Adipocyte (in vitro differentiated cells): Measurements from ENCODE around the gene DOCK7.
"Not testable (repeated sequence)": the region's sequence is repeated elsewhere in the genome, so short reads cannot be mapped to it uniquely, and the experiment has no call there.

Experiments used
- DNase-seq: peaks from one replicate; pipeline ENCODE4 v3.0.0-alpha.2; 2015; ENCODE audit warnings: low read depth
- H3K27me3 ChIP-seq: replicated peaks from 2 replicates; pipeline ENCODE4 v1.7.0; 2013; ENCODE audit warnings: mild to moderate bottlenecking, low read length, moderate library complexity; ENCODE audit not compliant: control insufficient read depth, insufficient read depth
- H3K36me3 ChIP-seq: 2 replicates; pipeline ENCODE4 v1.7.0; 2013; ENCODE audit warnings: low read length, mild to moderate bottlenecking, moderate library complexity; ENCODE audit not compliant: control insufficient read depth, insufficient read depth, severe bottlenecking
- H3K4me1 ChIP-seq: 2 replicates; pipeline ENCODE4 v1.7.0; 2013; ENCODE audit warnings: mild to moderate bottlenecking, low read length, moderate library complexity; ENCODE audit not compliant: control insufficient read depth, insufficient read depth
- H3K4me3 ChIP-seq: 2 replicates; pipeline ENCODE4 v1.7.0; 2013; ENCODE audit warnings: mild to moderate bottlenecking, low read length, moderate library complexity
- H3K9ac ChIP-seq: 2 replicates; pipeline ENCODE4 v1.7.0; 2013; ENCODE audit warnings: mild to moderate bottlenecking, low read length, moderate library complexity
- H3K9me3 ChIP-seq: 2 replicates; pipeline ENCODE4 v1.7.0; 2013; ENCODE audit warnings: mild to moderate bottlenecking, low read length, moderate library complexity; ENCODE audit not compliant: control insufficient read depth

DOCK7 gene

DNA sequence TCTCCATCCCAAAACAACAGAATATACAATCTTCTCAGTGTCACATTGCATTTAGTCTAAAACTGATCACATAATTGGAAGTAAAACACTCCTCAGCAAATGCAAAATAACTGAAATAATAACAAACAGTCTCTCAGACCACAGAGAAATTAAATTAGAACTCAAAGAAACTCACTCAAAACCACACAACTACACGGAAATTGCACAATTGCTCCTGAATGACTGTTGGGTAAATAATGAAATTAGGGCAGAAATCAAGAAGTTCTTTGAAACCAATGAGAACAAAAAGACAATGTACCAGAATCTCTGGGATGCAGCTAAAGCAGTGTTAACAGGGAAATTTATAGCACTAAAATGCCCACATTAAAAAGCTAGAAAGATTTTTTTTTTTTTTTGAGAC, 120.3 kb downstream of the DOCK7 start:
- not testable (repeated sequence) for H3K36me3 ChIP-seq, DNase-seq, H3K9ac ChIP-seq, H3K27me3 ChIP-seq, H3K9me3 ChIP-seq, H3K4me1 ChIP-seq, H3K4me3 ChIP-seq

DNA sequence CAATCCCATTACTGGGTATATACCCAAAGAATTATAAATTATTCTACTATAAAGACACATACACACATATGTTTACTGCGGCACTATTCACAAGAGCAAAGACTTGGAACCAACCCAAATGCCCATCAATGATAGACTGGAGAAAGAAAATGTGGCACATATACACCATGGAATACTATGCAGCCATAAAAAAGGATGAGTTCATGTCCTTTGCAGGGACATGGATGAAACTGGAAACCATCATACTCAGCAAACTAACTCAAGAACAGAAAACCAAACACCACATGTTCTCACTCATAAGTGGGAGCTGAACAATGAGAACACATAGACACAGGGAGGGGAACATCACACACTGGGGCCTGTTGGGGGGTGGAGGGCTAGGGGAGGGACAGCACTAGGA, 121.0 kb downstream of the DOCK7 start:
- H3K9ac ChIP-seq, H3K9me3 ChIP-seq, H3K36me3 ChIP-seq, H3K27me3 ChIP-seq, DNase-seq, H3K4me1 ChIP-seq, H3K4me3 ChIP-seq: not testable (repeated sequence)

DNA sequence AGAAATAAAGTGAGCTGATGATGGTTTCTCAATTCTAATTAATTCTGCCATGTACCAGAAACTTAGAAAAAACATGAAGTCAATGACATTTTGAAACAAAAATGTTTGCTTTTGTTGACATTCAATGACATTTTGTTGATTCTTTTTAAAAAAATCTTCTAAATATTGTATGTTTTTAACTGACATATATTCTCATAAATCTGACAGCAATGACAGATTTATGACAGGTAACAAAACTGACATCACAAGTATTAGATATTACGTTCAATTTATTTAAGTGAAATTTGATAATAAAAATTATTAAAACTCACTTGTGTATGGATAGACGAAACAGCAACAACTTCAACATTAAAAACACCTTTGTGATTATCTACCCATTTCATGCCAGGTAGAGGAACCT, 126.9 kb downstream of the DOCK7 start:
- Histone ChIP-seq H3K9ac (no peak overlapping the region), H3K9me3 (no peaks in the 10 kb centered on the region), H3K4me1 (no peaks in the 10 kb centered on the region), H3K36me3 (peaks cover 15% of the 10 kb centered on the region), H3K27me3 (no peaks in the 10 kb centered on the region), H3K4me3 (no peak overlapping the region)
- no peak for DNase-seq

DNA sequence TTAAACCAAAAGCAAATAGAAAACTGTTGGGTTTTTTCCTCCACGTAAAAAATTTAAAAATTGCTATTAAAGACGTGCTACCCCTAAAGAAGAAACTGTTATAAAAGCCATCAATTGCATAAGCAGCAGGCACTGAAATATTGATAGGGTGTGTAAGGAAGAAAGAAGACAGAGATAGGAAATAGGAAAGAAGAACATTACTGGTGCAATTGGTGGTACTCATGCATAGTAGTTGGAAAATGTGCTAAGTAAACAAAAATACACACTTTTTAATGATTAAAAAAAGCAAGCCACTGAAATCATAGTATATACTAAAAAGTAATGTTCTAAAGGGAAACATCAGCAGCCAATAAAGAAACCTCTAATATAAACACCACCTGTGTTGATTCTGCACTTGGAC, 143.6 kb downstream of the DOCK7 start:
- no peak overlapping the region for H3K9ac ChIP-seq
- no peaks in the 10 kb centered on the region for H3K9me3 ChIP-seq
- no peak for DNase-seq
- H3K4me3 ChIP-seq: no peak overlapping the region
- H3K4me1 ChIP-seq: no peaks in the 10 kb centered on the region
- H3K36me3 ChIP-seq: peaks cover 24% of the 10 kb centered on the region
- H3K27me3 ChIP-seq: no peaks in the 10 kb centered on the region

DNA sequence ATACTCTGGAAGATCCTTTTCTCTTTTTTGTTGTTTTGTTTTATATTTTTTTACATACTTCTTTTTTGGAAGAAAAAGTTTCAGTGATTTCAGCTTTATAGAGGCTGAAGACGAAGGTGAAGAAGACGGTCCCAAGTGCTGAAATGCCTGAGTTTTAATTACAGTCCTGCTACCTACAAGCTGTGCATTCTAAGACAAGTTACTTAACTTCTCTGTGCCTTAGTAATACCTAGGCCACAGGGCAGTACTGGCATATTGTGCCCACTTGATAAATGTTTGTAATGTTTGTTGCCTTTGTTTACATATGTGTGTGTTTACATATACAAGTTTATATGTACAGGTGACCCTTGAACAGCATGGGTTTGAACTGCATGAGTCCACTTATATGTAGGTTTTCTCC, 147.1 kb downstream of the DOCK7 start:
- no peaks in the 10 kb centered on the region for H3K4me1 ChIP-seq
- H3K4me3 ChIP-seq: no peak overlapping the region
- no peak overlapping the region for H3K9ac ChIP-seq
- H3K27me3 ChIP-seq: no peaks in the 10 kb centered on the region
- no peak for DNase-seq
- H3K9me3 ChIP-seq: no peaks in the 10 kb centered on the region
- H3K36me3 ChIP-seq: peaks cover 57% of the 10 kb centered on the region

DNA sequence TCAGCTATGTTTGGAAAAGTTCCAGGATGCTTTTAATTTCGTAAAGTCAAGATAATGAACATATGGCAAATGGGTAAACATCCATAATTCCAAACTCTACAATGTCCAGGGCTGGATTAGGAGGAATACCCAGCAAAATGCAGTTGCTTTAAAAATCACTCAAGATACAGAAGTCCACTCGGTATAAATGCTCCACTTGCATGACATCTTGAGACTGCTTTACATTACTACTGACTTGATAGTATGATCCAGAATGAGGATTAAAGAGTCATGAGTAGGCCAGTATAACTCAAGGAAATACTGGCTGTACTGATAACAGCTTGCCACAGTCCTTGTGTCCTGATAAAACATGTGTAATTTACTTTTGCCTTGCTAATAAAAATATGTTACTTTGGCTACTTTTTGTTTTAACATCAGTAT, 149.1 kb downstream of the DOCK7 start:
- H3K9ac ChIP-seq: no peak overlapping the region
- no peaks in the 10 kb centered on the region for H3K9me3 ChIP-seq
- no peak overlapping the region for H3K4me3 ChIP-seq
- H3K27me3 ChIP-seq: no peaks in the 10 kb centered on the region
- DNase-seq: no peak
- no peaks in the 10 kb centered on the region for H3K4me1 ChIP-seq
- peaks cover 71% of the 10 kb centered on the region for H3K36me3 ChIP-seq

DNA sequence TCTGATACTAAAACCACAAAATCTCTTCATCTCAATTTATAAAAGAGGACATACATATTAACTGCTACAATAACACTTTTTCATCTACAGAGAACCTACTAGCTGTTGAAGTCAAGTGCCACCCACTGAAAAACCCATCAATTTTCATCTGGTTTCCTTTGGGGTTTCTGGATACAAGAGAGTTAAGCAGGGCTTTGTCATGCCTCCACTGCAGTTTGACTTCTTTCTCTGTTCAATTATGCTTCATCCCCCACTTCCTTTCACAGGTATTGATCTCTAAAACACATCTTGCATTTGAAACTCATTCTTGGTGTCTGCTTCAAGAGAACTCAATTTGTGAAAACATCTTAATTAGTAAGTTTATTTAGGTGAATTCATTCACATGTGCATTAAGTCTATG, 151.3 kb downstream of the DOCK7 start:
- no peak for DNase-seq
- H3K36me3 ChIP-seq: peaks cover 63% of the 10 kb centered on the region

DNA sequence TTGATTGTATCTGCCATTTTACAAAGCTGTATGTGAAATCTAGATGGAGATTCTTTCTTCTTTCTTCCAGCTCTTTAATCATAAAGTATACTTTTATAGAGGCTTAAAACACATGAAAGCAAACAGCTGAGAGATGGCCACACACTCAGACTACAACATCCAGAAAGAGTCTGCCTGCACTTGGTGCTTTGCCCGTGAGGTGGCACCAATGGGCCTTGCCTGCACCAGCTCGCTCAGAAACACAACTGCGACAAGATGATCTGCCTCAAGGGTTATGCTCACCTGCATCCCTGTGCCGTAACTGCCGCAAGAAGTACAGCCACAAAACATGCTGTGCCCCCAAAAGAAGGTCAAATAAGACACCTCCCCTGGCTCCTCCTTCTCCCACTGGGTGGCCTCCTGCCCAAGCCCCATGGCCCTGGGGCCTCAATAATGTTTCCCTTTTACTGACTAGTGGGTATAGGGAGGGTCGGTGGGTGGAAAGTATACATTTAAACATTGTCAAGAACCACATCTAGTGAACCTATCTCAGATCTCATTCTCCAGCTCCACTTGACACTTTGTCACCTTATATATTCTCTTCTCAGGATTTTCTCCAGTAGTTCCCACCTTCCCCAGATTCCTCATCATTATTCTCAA, 157.6 kb downstream of the DOCK7 start:
- Histone ChIP-seq H3K36me3 (peaks cover 46% of the 10 kb centered on the region), H3K9ac (no peak overlapping the region), H3K4me3 (no peak overlapping the region), H3K9me3 (no peaks in the 10 kb centered on the region), H3K27me3 (no peaks in the 10 kb centered on the region), H3K4me1 (no peaks in the 10 kb centered on the region)
- peak; percentile 80 for DNase-seq

More for the DNA sequence above, 151.3 kb downstream of the DOCK7 start:
- no peak overlapping the region for H3K4me3 ChIP-seq
- H3K9me3 ChIP-seq: no peaks in the 10 kb centered on the region
- no peaks in the 10 kb centered on the region for H3K27me3 ChIP-seq
- no peaks in the 10 kb centered on the region for H3K4me1 ChIP-seq
- no peak overlapping the region for H3K9ac ChIP-seq

DNA sequence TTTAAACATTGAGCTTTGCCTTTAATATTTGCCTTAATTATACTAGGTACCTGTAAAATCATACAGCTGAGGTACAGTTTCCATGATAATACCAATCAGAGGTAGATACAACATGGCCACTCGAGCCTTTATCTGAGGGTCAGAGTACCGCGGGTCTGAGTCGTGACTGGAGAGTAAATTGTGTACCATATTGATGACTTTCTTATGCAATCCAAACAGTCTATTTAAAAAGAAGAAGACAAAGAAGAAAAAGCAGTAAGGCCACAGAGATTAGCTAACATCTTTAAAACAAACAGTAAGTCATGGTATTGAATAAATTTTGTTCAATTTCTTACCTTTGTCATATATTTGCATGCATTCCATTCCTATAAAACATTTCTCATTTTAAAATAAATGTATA, 159.0 kb downstream of the DOCK7 start:
- Histone ChIP-seq H3K27me3 (no peaks in the 10 kb centered on the region), H3K36me3 (peaks cover 38% of the 10 kb centered on the region), H3K4me3 (no peak overlapping the region), H3K9me3 (no peaks in the 10 kb centered on the region), H3K9ac (no peak overlapping the region), H3K4me1 (no peaks in the 10 kb centered on the region)
- DNase-seq: no peak

DNA sequence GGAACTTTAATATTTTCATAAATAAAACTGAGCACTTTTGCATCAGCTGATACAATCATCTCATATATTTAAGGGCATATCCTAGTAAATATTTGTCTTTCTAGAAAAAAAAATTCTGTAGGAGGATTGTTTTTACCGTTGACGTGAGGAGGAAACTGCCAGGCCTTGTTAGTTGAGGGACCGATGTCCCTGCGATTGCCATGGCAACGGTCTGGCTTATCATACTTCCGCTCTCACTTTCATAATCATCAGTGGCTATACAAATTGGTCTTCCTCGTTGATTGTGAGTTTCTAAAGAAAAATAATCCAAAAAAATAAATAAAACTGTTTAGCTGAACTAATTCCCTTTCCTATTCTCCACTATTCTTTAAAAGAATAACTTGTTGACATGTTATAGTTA, 160.2 kb downstream of the DOCK7 start:
- Histone ChIP-seq H3K4me1 (no peaks in the 10 kb centered on the region), H3K36me3 (peaks cover 34% of the 10 kb centered on the region), H3K27me3 (no peaks in the 10 kb centered on the region), H3K9ac (no peak overlapping the region), H3K4me3 (no peak overlapping the region), H3K9me3 (no peaks in the 10 kb centered on the region)
- no peak for DNase-seq

DNA sequence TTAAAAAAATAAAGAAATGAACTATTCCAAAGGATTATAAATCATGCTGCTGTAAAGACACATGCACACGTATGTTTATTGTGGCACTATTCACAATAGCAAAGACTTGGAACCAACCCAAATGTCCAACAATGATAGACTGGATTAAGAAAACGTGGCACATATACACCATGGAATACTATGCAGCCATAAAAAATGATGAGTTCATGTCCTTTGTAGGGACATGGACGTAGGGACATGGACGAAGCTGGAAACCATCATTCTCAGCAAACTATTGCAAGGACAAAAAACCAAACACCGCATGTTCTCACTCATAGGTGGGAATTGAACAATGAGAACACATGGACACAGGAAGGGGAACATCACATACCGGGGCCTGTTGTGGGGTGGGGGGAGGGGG, 160.8 kb downstream of the DOCK7 start:
- not testable (repeated sequence) for H3K9ac ChIP-seq, DNase-seq, H3K27me3 ChIP-seq, H3K4me1 ChIP-seq, H3K9me3 ChIP-seq, H3K4me3 ChIP-seq
- peaks cover 31% of the 10 kb centered on the region for H3K36me3 ChIP-seq

DNA sequence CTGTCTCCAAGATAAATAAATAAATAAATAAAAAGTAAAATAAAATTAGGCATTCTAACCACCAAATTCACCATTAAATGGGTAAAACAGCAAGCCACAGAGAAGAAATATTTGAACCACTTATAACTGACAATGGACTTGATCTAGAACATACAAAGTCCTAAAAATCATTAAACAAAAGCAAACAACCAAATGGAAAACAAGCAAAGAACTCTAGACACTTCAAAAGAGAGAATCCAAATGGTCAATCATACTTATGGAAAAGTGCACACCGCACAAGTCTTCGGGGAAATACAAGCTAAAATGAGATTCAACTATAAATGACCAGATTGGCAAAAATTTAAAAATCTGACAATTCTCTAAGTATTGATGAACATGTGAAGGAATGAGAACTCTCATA, 164.3 kb downstream of the DOCK7 start:
- Histone ChIP-seq H3K4me1 (no peaks in the 10 kb centered on the region), H3K4me3 (no peak overlapping the region), H3K27me3 (no peaks in the 10 kb centered on the region), H3K9ac (no peak overlapping the region), H3K9me3 (peaks cover 5% of the 10 kb centered on the region), H3K36me3 (peaks cover 16% of the 10 kb centered on the region)
- no peak for DNase-seq
